Gastrocnemius medialis (tissue), 4 donors: ENCODE data around the gene ENOSF1.
"Not testable (repeated sequence)": the region's sequence is repeated elsewhere in the genome, so short reads cannot be mapped to it uniquely, and the experiment has no call there.

Experiments used
- POLR2A ChIP-seq, 2 donors: fragments of 450-650 bp; IDR thresholded peaks; one replicate each; pipeline ENCODE4 v1.6.1; 2017; ENCODE audit warnings: antibody characterized with exemption in 2 of 2, mild to moderate bottlenecking in 2 of 2, moderate library complexity in 2 of 2
- TF ChIP-seq, protein P1 (sequence below), 5 experiments: fragments of 450-650 bp in 3 of 5; fragments of 200-600 bp in 2 of 5; sonication (generic) in 2 of 5; IDR thresholded peaks in 4 of 5; conservative IDR thresholded peaks in 1 of 5; 1 replicate in 4 of 5; 2 replicates in 1 of 5; pipeline ENCODE4 v1.5.1; 2016 to 2019; ENCODE audit warnings: antibody characterized with exemption in 5 of 5, mild to moderate bottlenecking in 3 of 5, moderate library complexity in 3 of 5

DNA sequence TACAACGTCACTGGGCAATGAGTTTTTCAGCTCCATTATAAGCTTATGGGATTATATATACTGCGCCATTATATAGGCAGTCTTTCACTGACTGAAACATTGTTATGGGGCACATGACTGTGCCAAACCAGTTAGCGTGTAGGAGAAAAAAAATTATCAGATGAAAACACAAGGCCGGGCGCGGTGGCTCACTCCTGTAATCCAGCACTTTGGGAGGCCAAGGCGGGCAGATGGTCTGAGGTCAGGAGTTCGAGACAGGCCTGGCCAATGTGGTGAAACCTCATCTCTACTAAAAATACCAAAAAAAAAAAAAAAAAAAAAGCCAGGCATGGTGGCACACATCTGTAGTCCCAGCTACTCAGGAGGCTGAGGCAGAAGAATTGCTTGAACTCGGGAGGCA, 30.0 kb downstream of the ENOSF1 start:
- TF ChIP-seq POLR2A (IDR thresholded peaks at IDR 0.05): not testable (repeated sequence)
- TF ChIP-seq, protein P1, sequence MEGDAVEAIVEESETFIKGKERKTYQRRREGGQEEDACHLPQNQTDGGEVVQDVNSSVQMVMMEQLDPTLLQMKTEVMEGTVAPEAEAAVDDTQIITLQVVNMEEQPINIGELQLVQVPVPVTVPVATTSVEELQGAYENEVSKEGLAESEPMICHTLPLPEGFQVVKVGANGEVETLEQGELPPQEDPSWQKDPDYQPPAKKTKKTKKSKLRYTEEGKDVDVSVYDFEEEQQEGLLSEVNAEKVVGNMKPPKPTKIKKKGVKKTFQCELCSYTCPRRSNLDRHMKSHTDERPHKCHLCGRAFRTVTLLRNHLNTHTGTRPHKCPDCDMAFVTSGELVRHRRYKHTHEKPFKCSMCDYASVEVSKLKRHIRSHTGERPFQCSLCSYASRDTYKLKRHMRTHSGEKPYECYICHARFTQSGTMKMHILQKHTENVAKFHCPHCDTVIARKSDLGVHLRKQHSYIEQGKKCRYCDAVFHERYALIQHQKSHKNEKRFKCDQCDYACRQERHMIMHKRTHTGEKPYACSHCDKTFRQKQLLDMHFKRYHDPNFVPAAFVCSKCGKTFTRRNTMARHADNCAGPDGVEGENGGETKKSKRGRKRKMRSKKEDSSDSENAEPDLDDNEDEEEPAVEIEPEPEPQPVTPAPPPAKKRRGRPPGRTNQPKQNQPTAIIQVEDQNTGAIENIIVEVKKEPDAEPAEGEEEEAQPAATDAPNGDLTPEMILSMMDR (IDR thresholded peaks at IDR 0.05 in 4 of 5, conservative IDR thresholded peaks at IDR 0.05 in 1 of 5): not testable (repeated sequence)
